Body of pancreas (tissue), 4 donors: Measurements from ENCODE around the gene RBM44. TPM values are rescaled to one million over a fixed set of nuclear protein-coding genes. Genes with fewer than 3 reads are reported as not detected.
A peak's percentile ranks its signal among the peaks of the same experiment; 100 is the strongest.

Experiments used
- ATAC-seq: fragments of 150-250 bp; one replicate; pipeline ENCODE4 v1.9.1; 2016
- DNase-seq, 4 donors: peaks; one replicate each; pipeline ENCODE4 v3.0.0-alpha.2; 2019
- H3K27ac ChIP-seq, 4 donors: fragments of 200-600 bp; sonication (generic); 1 replicate in 3 of 4; 2 replicates in 1 of 4; pipeline versions ENCODE4 v1.5.1 to v1.6.1; 2016 to 2019; ENCODE audit warnings: mild to moderate bottlenecking in 1 of 4, mixed read lengths in 1 of 4, moderate library complexity in 1 of 4
- H3K27me3 ChIP-seq, 2 donors: fragments of 200-600 bp; sonication (generic); one replicate each; pipeline ENCODE4 v1.6.0; 2016; ENCODE audit warnings: mild to moderate bottlenecking in 1 of 2
- H3K36me3 ChIP-seq, 2 donors: fragments of 200-600 bp; sonication (generic); replicated peaks in 1 of 2; 2 replicates each; pipeline ENCODE4 v1.5.1; 2016; ENCODE audit warnings: low read depth in 2 of 2; ENCODE audit not compliant: insufficient read depth in 1 of 2
- H3K4me1 ChIP-seq: fragments of 200-600 bp; sonication (generic); one replicate; pipeline ENCODE4 v1.6.0; 2016
- H3K4me3 ChIP-seq, 2 donors: fragments of 200-600 bp; sonication (generic); 1 replicate in 1 of 2; 2 replicates in 1 of 2; pipeline ENCODE4 v1.5.1; 2016 to 2019
- H3K9me3 ChIP-seq, 3 donors: fragments of 200-600 bp; sonication (generic); 1 replicate in 2 of 3; 2 replicates in 1 of 3; pipeline ENCODE4 v1.5.1; 2016
- CTCF ChIP-seq, 7 experiments: fragments of 450-650 bp in 4 of 7; fragments of 200-600 bp in 3 of 7; sonication (generic) in 3 of 7; IDR thresholded peaks; one replicate each; pipeline ENCODE4 v1.5.1; 2016 to 2019; ENCODE audit warnings: antibody characterized with exemption in 7 of 7
- POLR2A ChIP-seq, 3 donors: fragments of 450-650 bp; IDR thresholded peaks; one replicate each; pipeline ENCODE4 v1.6.1; 2016; ENCODE audit warnings: antibody characterized with exemption in 3 of 3, mild to moderate bottlenecking in 2 of 3
- WGBS, 2 donors: methylation state at CpG; one replicate each; pipeline ENCODE4 v1.1.5; 2017; 5-methylcytosine and 5-hydroxymethylcytosine counted together
- intact Hi-C: fragments of 100-400 bp; cut with DNase I; formaldehyde crosslinking; loops from one replicate; pipeline ENCODE4 v1.15.1; 2023
- total RNA-seq, 2 donors: library from RNA; depleted of rRNA; stranded (reverse); fragments of >200 nt; gene quantifications; one replicate each; pipeline ENCODE4 v1.1.0, GENCODE V29; 2016

The RBM44 gene
- total RNA-seq, 2 donors from 2014 or later, result 0.52 to 1.6 TPM

GRCh38 chr2:237879991-237880560, 81.5 kb downstream of the RBM44 start:
- H3K36me3 ChIP-seq, result no peaks in the 10 kb centered on the region
- TF ChIP-seq POLR2A (IDR thresholded peaks at IDR 0.05), result no peak
- no peak for TF ChIP-seq CTCF (IDR thresholded peaks at IDR 0.05)
- H3K9me3 ChIP-seq, result no peaks in the 10 kb centered on the region
- DNase-seq, result peak in 2 of 4 donors; percentile 1
- no peak overlapping the region for H3K4me3 ChIP-seq
- H3K4me1 ChIP-seq, result peaks cover 23% of the 10 kb centered on the region
- H3K27ac ChIP-seq, result no peak overlapping the region
- intact Hi-C loops, result no loop called here
- H3K27me3 ChIP-seq, result no peaks in the 10 kb centered on the region
- WGBS, 2 donors, result 94 to 96% methylated on average over 12 of the region's 12 CpGs
- ATAC-seq, result no peak

GRCh38 chr2:237882510-237883481, 84.2 kb downstream of the RBM44 start:
- Histone ChIP-seq H3K4me1 (peaks cover 30% of the 10 kb centered on the region), H3K27me3 (no peaks in the 10 kb centered on the region), H3K4me3 (no peak overlapping the region), H3K9me3 (no peaks in the 10 kb centered on the region), H3K36me3 (no peaks in the 10 kb centered on the region), H3K27ac (peak overlapping the region in 3 of 4 donors; percentile 29 to 50 (median 49))
- WGBS, 2 donors, result 62 to 70% methylated on average over 17 to 20 of the region's 20 CpGs
- intact Hi-C loops, result no loop called here
- no peak for TF ChIP-seq CTCF (IDR thresholded peaks at IDR 0.05)
- no peak for TF ChIP-seq POLR2A (IDR thresholded peaks at IDR 0.05)
- peak; percentile 43 for ATAC-seq
- DNase-seq, result peak; percentile 35 to 64 (median 58)

- Histone ChIP-seq H3K4me3 (no peak overlapping the region), H3K27me3 (no peaks in the 10 kb centered on the region), H3K9me3 (no peaks in the 10 kb centered on the region), H3K36me3 (no peaks in the 10 kb centered on the region), H3K27ac (no peak overlapping the region), H3K4me1 (peaks cover 33% of the 10 kb centered on the region)
- no peak for ATAC-seq
- intact Hi-C loops, result no loop called here
- no peak for TF ChIP-seq CTCF (IDR thresholded peaks at IDR 0.05)
- TF ChIP-seq POLR2A (IDR thresholded peaks at IDR 0.05), result no peak
- DNase-seq, result no peak
- WGBS, 2 donors, result 87 to 93% methylated on average over 5 to 10 of the region's 10 CpGs
Observed at GRCh38 chr2:237883951-237884446, 85.4 kb downstream of the RBM44 start.

- TF ChIP-seq POLR2A (IDR thresholded peaks at IDR 0.05) (no peak), CTCF (IDR thresholded peaks at IDR 0.05) (no peak)
- ATAC-seq (no peak), DNase-seq (no peak)
- 85 to 87% methylated on average over 4 to 13 of the region's 13 CpGs for WGBS, 2 donors
- Histone ChIP-seq H3K4me3 (no peak overlapping the region), H3K9me3 (no peaks in the 10 kb centered on the region), H3K27ac (peak overlapping the region in 1 of 4 donors; percentile 55), H3K36me3 (no peaks in the 10 kb centered on the region), H3K4me1 (peaks cover 33% of the 10 kb centered on the region), H3K27me3 (no peaks in the 10 kb centered on the region)
- intact Hi-C loops, result no loop called here
Observed at GRCh38 chr2:237884681-237885080, 86.1 kb downstream of the RBM44 start.
